H9 (cell line): ENCODE data around the gene DUSP5. TPM values are rescaled to one million over a fixed set of nuclear protein-coding genes. Genes with fewer than 3 reads are reported as not detected.

Experiments used
- DNase-seq: peaks from one replicate; pipeline ENCODE4 v3.0.0-alpha.2; 2017
- H2AFZ ChIP-seq: one replicate; pipeline ENCODE4 v1.6.1; 2013; ENCODE audit warnings: mild to moderate bottlenecking, low read length, control low read depth, moderate library complexity
- H2AK5ac ChIP-seq: 2 replicates; pipeline ENCODE4 v1.6.1; 2013; ENCODE audit warnings: low read length, control low read depth, mixed read lengths; ENCODE audit not compliant: insufficient read length
- H2BK120ac ChIP-seq: one replicate; pipeline ENCODE4 v1.6.1; 2013; ENCODE audit warnings: low read depth, mild to moderate bottlenecking, low read length, control low read depth, inconsistent platforms; ENCODE audit not compliant: poor library complexity, severe bottlenecking
- H2BK12ac ChIP-seq: 2 replicates; pipeline ENCODE4 v1.6.1; 2013; ENCODE audit warnings: low read length, control low read depth, mixed read lengths, low read depth; ENCODE audit not compliant: insufficient read length
- H2BK15ac ChIP-seq: 2 replicates; pipeline ENCODE4 v1.6.1; 2013; ENCODE audit warnings: low read depth, low read length, control low read depth
- H2BK20ac ChIP-seq: one replicate; pipeline ENCODE4 v1.6.1; 2013; ENCODE audit warnings: low read depth, mild to moderate bottlenecking, low read length, control low read depth, inconsistent platforms; ENCODE audit not compliant: poor library complexity, severe bottlenecking
- H2BK5ac ChIP-seq: 2 replicates; pipeline ENCODE4 v1.6.1; 2013; ENCODE audit warnings: low read length, control low read depth, mixed read lengths; ENCODE audit not compliant: insufficient read length
- H3K14ac ChIP-seq: 2 replicates; pipeline ENCODE4 v1.6.1; 2013; ENCODE audit warnings: low read length, control low read depth; ENCODE audit not compliant: insufficient read depth
- H3K18ac ChIP-seq: 2 replicates; pipeline ENCODE4 v1.6.1; 2013; ENCODE audit warnings: low read depth, mild to moderate bottlenecking, mixed read lengths, low read length, control low read depth; ENCODE audit not compliant: insufficient read length
- H3K23ac ChIP-seq: 2 replicates; pipeline ENCODE4 v1.6.1; 2013; ENCODE audit warnings: low read length, control low read depth, mixed read lengths, low read depth; ENCODE audit not compliant: insufficient read length
- H3K23me2 ChIP-seq: 2 replicates; pipeline ENCODE4 v1.6.1; 2013; ENCODE audit warnings: low read depth, mild to moderate bottlenecking, mixed read lengths, low read length, control low read depth; ENCODE audit not compliant: insufficient read length, poor library complexity, severe bottlenecking
- H3K27ac ChIP-seq: 2 replicates; pipeline ENCODE4 v1.5.1; 2013; ENCODE audit warnings: low read length, control low read depth, mixed read lengths, low read depth; ENCODE audit not compliant: insufficient read length
- H3K27me3 ChIP-seq: 2 replicates; pipeline ENCODE4 v1.6.1; 2013; ENCODE audit warnings: low read length, control low read depth, inconsistent platforms; ENCODE audit not compliant: insufficient read depth
- H3K4ac ChIP-seq: 2 replicates; pipeline ENCODE4 v1.6.1; 2013; ENCODE audit warnings: low read depth, mild to moderate bottlenecking, control low read depth, inconsistent platforms, low read length, moderate library complexity
- H3K4me1 ChIP-seq: 2 replicates; pipeline ENCODE4 v1.6.1; 2013; ENCODE audit warnings: low read length, control low read depth, inconsistent platforms; ENCODE audit not compliant: insufficient read depth
- H3K4me2 ChIP-seq: 2 replicates; pipeline ENCODE4 v1.6.1; 2013; ENCODE audit warnings: low read length, control low read depth, mixed read lengths; ENCODE audit not compliant: insufficient read length, insufficient read depth
- H3K56ac ChIP-seq: 2 replicates; pipeline ENCODE4 v1.6.1; 2013; ENCODE audit warnings: low read depth, mild to moderate bottlenecking, mixed read lengths, low read length, control low read depth; ENCODE audit not compliant: insufficient read length
- H3K79me1 ChIP-seq: 2 replicates; pipeline ENCODE4 v1.6.1; 2013; ENCODE audit warnings: low read depth, mild to moderate bottlenecking, moderate library complexity, low read length, control low read depth, inconsistent platforms; ENCODE audit not compliant: insufficient read depth, poor library complexity, severe bottlenecking
- H3K79me2 ChIP-seq: 2 replicates; pipeline ENCODE4 v1.6.1; 2013; ENCODE audit warnings: low read length, control low read depth, inconsistent platforms; ENCODE audit not compliant: insufficient read depth
- H3K9ac ChIP-seq: 2 replicates; pipeline ENCODE4 v1.6.1; 2013; ENCODE audit warnings: low read length, control low read depth, mixed read lengths; ENCODE audit not compliant: insufficient read length; ENCODE audit errors: extremely low read depth
- H3K9me3 ChIP-seq: one replicate; pipeline ENCODE4 v1.6.1; 2013; ENCODE audit warnings: low read depth, low read length, inconsistent platforms; ENCODE audit not compliant: control insufficient read depth
- H3T11ph ChIP-seq: one replicate; pipeline ENCODE4 v1.6.1; 2013; ENCODE audit warnings: mild to moderate bottlenecking, low read length, control low read depth, inconsistent platforms
- H4K20me1 ChIP-seq: one replicate; pipeline ENCODE4 v1.6.1; 2013; ENCODE audit not compliant: control insufficient read depth, insufficient read length, insufficient read depth
- H4K5ac ChIP-seq: 2 replicates; pipeline ENCODE4 v1.6.1; 2013; ENCODE audit warnings: low read depth, mild to moderate bottlenecking, mixed read lengths, low read length, control low read depth; ENCODE audit not compliant: insufficient read length
- H4K8ac ChIP-seq: replicated peaks from 2 replicates; pipeline ENCODE4 v1.6.1; 2013; ENCODE audit warnings: low read length, control low read depth, mixed read lengths, low read depth; ENCODE audit not compliant: insufficient read length
- H4K91ac ChIP-seq: 2 replicates; pipeline ENCODE4 v1.6.1; 2013; ENCODE audit warnings: low read depth, mild to moderate bottlenecking, moderate library complexity, mixed read lengths, low read length, control low read depth; ENCODE audit not compliant: insufficient read length
- H3K27ac Mint-ChIP-seq, 3 experiments: 2 replicates in 2 of 3; 3 replicates in 1 of 3; pipeline ENCODE4 v1.8.0; 2020 to 2021; ENCODE audit warnings: mixed read lengths in 3 of 3, mild to moderate bottlenecking in 1 of 3, moderate library complexity in 1 of 3
- H3K27me3 Mint-ChIP-seq: 2 replicates; pipeline ENCODE4 v1.8.0; 2021; ENCODE audit warnings: low read depth, mild to moderate bottlenecking, moderate library complexity, mixed read lengths
- H3K36me3 Mint-ChIP-seq, 3 experiments: 2 replicates in 2 of 3; 3 replicates in 1 of 3; pipeline ENCODE4 v1.8.0; 2020 to 2021; ENCODE audit warnings: low read depth in 3 of 3, mixed read lengths in 3 of 3; ENCODE audit not compliant: insufficient read depth in 1 of 3
- H3K4me1 Mint-ChIP-seq, 2 experiments: 2 replicates each; pipeline ENCODE4 v1.8.0; 2020; ENCODE audit warnings: mixed read lengths in 2 of 2
- H3K4me3 Mint-ChIP-seq, 2 experiments: 2 replicates in 1 of 2; 3 replicates in 1 of 2; pipeline ENCODE4 v1.8.0; 2020 to 2021; ENCODE audit warnings: mild to moderate bottlenecking in 2 of 2, mixed read lengths in 2 of 2, moderate library complexity in 1 of 2
- H3K9me3 Mint-ChIP-seq, 2 experiments: 2 replicates in 1 of 2; 3 replicates in 1 of 2; pipeline ENCODE4 v1.8.0; 2020; ENCODE audit warnings: mild to moderate bottlenecking in 2 of 2, mixed read lengths in 2 of 2, moderate library complexity in 1 of 2
- CTCF ChIP-seq: fragments of 200-600 bp; sonication (generic); conservative IDR thresholded peaks from 3 replicates; pipeline ENCODE4 v1.8.0; 2021; ENCODE audit warnings: antibody characterized with exemption, mild to moderate bottlenecking
- WGBS: extraction: QIAGEN DNeasy Blood & Tissue Kit; methylation state at CpG from one replicate; pipeline ENCODE4 v1.1.7; 2013; ENCODE audit warnings: missing lambda C conversion rate, low lambda C conversion rate, mixed read lengths; ENCODE audit not compliant: insufficient read length; ENCODE audit errors: extremely low coverage; 5-methylcytosine and 5-hydroxymethylcytosine counted together
- total RNA-seq: library from RNA; stranded (reverse); gene quantifications from 2 replicates; pipeline ENCODE4 v1.2.1, GENCODE V29; 2021

The DUSP5 gene
- total RNA-seq, 1 experiment from 2014 or later, result 29.3 TPM

DNA sequence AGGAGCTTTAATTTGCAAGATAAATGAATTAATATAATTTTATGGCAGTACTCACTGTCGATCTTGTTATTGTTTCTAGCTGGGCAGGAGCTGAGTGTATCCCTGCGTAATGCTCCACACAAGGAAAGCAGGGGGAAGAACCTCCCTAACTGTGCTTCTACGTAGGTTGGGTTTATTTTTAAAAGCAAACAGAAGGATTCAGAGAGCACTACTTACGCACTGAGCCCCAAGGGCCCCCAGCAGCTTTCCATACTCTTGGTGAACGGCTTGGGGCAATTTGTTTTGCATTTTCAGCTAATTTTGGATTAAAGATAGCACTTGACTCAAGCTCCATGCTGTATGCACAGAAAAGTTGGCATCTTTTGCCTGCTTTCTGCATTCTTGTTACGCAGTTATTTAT, 9.6 kb downstream of the DUSP5 start:
- no peak for TF ChIP-seq CTCF
- no peak overlapping the region for H3K4me3 Mint-ChIP-seq
- H4K5ac ChIP-seq, result no peak overlapping the region
- no peak overlapping the region for H2AK5ac ChIP-seq
- H3K23ac ChIP-seq, result no peak overlapping the region
- H3K14ac ChIP-seq, result no peak overlapping the region
- H3K4me1 ChIP-seq, result no peaks in the 10 kb centered on the region
- H4K20me1 ChIP-seq, result no peaks in the 10 kb centered on the region
- no peak overlapping the region; a peak in 1 of 7 replicates for H3K27ac Mint-ChIP-seq
- no peak overlapping the region for H2BK20ac ChIP-seq
- no peaks in the 10 kb centered on the region for H3K23me2 ChIP-seq
- no CpG with 5 or more reads among the region's 6 CpGs for WGBS
- peaks cover 5% of the 10 kb centered on the region; the same call in 1 of the 2 replicates for H3K79me2 ChIP-seq
- H3K79me1 ChIP-seq, result peaks cover 2% of the 10 kb centered on the region
- no peak overlapping the region for H4K8ac ChIP-seq
- no peak overlapping the region for H2AFZ ChIP-seq
- H2BK5ac ChIP-seq, result no peak overlapping the region
- no peak overlapping the region for H2BK120ac ChIP-seq
- no peak overlapping the region for H3T11ph ChIP-seq
- no peak overlapping the region for H3K56ac ChIP-seq
- H3K36me3 Mint-ChIP-seq, result peaks cover 37 to 91% (median 47%) of the 10 kb centered on the region in 3 experiments
- H3K27ac ChIP-seq, result no peak overlapping the region
- H3K9me3 Mint-ChIP-seq, result no peaks in the 10 kb centered on the region; a peak in 1 of 5 replicates
- no peak overlapping the region for H3K18ac ChIP-seq
- H2BK12ac ChIP-seq, result no peak overlapping the region
- H3K9me3 ChIP-seq, result no peaks in the 10 kb centered on the region
- no peak overlapping the region for H3K9ac ChIP-seq
- no peak overlapping the region for H4K91ac ChIP-seq
- no peaks in the 10 kb centered on the region for H3K27me3 Mint-ChIP-seq
- H3K4me2 ChIP-seq, result no peak overlapping the region
- H3K4ac ChIP-seq, result no peak overlapping the region
- no peak for DNase-seq
- H3K27me3 ChIP-seq, result no peaks in the 10 kb centered on the region
- peaks cover 0 to 6% of the 10 kb centered on the region in 2 experiments; a peak in 3 of 4 replicates for H3K4me1 Mint-ChIP-seq
- no peak overlapping the region for H2BK15ac ChIP-seq
